ENCODE measurements around the gene PDCL2.

DNA sequence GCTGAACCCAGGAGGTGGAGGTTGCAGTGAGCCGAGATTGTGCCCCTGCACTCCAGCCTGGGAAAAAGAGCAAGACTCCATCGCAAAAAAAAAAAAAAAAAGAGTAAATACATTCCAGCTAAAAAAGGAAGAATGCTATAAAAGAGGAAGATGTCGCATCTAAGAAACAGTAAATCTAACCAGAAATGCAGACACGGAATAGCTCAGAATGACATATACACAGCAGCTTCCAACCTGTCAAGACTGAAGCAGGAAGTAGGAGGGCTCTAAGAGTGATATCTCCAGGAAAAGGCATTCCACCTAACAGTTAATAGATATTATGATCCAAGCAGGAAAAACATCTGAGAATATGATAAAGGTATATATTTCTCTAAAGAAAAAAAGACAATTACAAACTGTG is 61.4 kb downstream of the PDCL2 start:
- TF ChIP-seq, protein P1, sequence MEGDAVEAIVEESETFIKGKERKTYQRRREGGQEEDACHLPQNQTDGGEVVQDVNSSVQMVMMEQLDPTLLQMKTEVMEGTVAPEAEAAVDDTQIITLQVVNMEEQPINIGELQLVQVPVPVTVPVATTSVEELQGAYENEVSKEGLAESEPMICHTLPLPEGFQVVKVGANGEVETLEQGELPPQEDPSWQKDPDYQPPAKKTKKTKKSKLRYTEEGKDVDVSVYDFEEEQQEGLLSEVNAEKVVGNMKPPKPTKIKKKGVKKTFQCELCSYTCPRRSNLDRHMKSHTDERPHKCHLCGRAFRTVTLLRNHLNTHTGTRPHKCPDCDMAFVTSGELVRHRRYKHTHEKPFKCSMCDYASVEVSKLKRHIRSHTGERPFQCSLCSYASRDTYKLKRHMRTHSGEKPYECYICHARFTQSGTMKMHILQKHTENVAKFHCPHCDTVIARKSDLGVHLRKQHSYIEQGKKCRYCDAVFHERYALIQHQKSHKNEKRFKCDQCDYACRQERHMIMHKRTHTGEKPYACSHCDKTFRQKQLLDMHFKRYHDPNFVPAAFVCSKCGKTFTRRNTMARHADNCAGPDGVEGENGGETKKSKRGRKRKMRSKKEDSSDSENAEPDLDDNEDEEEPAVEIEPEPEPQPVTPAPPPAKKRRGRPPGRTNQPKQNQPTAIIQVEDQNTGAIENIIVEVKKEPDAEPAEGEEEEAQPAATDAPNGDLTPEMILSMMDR (IDR thresholded peaks at IDR 0.05) = no peak
- TF ChIP-seq EP300 (IDR thresholded peaks at IDR 0.05) (no peak), POLR2A (IDR thresholded peaks at IDR 0.05) (no peak)

Data from suprapubic skin (tissue), 3 donors.